HG03045 (cell line): ENCODE results near the gene MOB2.

Experiments
- ATAC-seq: cut with Tn5 transposase; IDR thresholded peaks from one replicate; pipeline ENCODE4 v1.9.1; 2021; ENCODE audit warnings: mild to moderate bottlenecking, moderate library complexity; ENCODE audit not compliant: unreplicated experiment

MOB2 gene

GRCh38 chr11:1475841-1476240 lies 10.7 kb downstream of the MOB2 start:
- no peak for ATAC-seq

- no peak for ATAC-seq
These were observed 12.8 kb downstream of the MOB2 start for GRCh38 chr11:1473786-1474185.

GRCh38 chr11:1473011-1473628 lies 13.5 kb downstream of the MOB2 start:
- no peak for ATAC-seq

GRCh38 chr11:1472180-1473005 lies 14.2 kb downstream of the MOB2 start:
- no peak for ATAC-seq

- ATAC-seq = no peak
These were observed 14.8 kb downstream of the MOB2 start for GRCh38 chr11:1471736-1472135.

- ATAC-seq = no peak
These were observed 15.6 kb downstream of the MOB2 start for GRCh38 chr11:1470681-1471611.

GRCh38 chr11:1469911-1470680 lies 16.5 kb downstream of the MOB2 start:
- ATAC-seq = no peak

GRCh38 chr11:1469287-1469910 lies 17.2 kb downstream of the MOB2 start:
- ATAC-seq = no peak

GRCh38 chr11:1468473-1469066 lies 18.0 kb downstream of the MOB2 start:
- ATAC-seq = no peak

- no peak for ATAC-seq
These were observed 18.6 kb downstream of the MOB2 start for GRCh38 chr11:1468002-1468401.

GRCh38 chr11:1467270-1467669 lies 19.3 kb downstream of the MOB2 start:
- no peak for ATAC-seq

GRCh38 chr11:1466784-1467183 lies 19.8 kb downstream of the MOB2 start:
- no peak for ATAC-seq

- ATAC-seq = no peak
These were observed 23.5 kb downstream of the MOB2 start for GRCh38 chr11:1463056-1463455.

- ATAC-seq = no peak
These were observed 23.9 kb downstream of the MOB2 start for GRCh38 chr11:1462698-1462975.

- ATAC-seq = no peak
These were observed 24.5 kb downstream of the MOB2 start for GRCh38 chr11:1461826-1462697.

GRCh38 chr11:1460986-1461825 lies 25.4 kb downstream of the MOB2 start:
- ATAC-seq = no peak

- no peak for ATAC-seq
These were observed 26.1 kb downstream of the MOB2 start for GRCh38 chr11:1460396-1460985.
